ENCODE data around the gene OR4Q2. TPM values are rescaled to one million over a fixed set of nuclear protein-coding genes. Genes with fewer than 3 reads are reported as not detected.
"Not testable (repeated sequence)": the region's sequence is repeated elsewhere in the genome, so short reads cannot be mapped to it uniquely, and the experiment has no call there.

OR4Q2 gene
- polyA plus RNA-seq (2013), result not detected in 2 replicates

GRCh38 chr14:20001863-20002262, at the start of gene OR4Q2:
Gene OR4Q2 (plus strand): TSS chr14:20002163.
- no peak within 1 kb of the TSS for H3K18ac ChIP-seq (ENCODE audit: low read length)
- no peak within 1 kb of the TSS for H3K4me2 ChIP-seq (ENCODE audit: low read length)
- H3K36me3 ChIP-seq (ENCODE audit: control insufficient read depth in 1 of 2, insufficient read depth in 2 of 2, low read length in 2 of 2), result no peaks in the 10 kb centered on the region
- H2BK5ac ChIP-seq (ENCODE audit: low read depth, low read length, poor library complexity), result no peak within 1 kb of the TSS
- H4K8ac ChIP-seq (ENCODE audit: low read depth, low read length), result no peak within 1 kb of the TSS
- H3K27ac ChIP-seq (ENCODE audit: low read depth, low read length), result no peak within 1 kb of the TSS
- H3K4me3 ChIP-seq (ENCODE audit: low read depth, low read length), result no peak within 1 kb of the TSS
- H3K4ac ChIP-seq (ENCODE audit: low read depth, low read length), result no peak within 1 kb of the TSS
- H4K91ac ChIP-seq (ENCODE audit: low read depth, low read length), result no peak within 1 kb of the TSS
- no peaks in the 10 kb centered on the region for H3K79me2 ChIP-seq (ENCODE audit: control insufficient read depth, insufficient read depth, low read length, poor library complexity)
- H2AK5ac ChIP-seq (ENCODE audit: low read length), result no peak within 1 kb of the TSS
- no peak within 1 kb of the TSS for H2AFZ ChIP-seq (ENCODE audit: insufficient read depth, low read length, poor library complexity)
- H2BK120ac ChIP-seq (ENCODE audit: insufficient read depth, low read length, poor library complexity), result no peak within 1 kb of the TSS
- H3K14ac ChIP-seq (ENCODE audit: low read length), result no peak within 1 kb of the TSS
- no peak within 1 kb of the TSS for H4K12ac ChIP-seq (ENCODE audit: low read depth, low read length)
- peaks cover 7% of the 10 kb centered on the region for H3K9me3 ChIP-seq (ENCODE audit: insufficient read depth, low read depth, low read length)
- no peak within 1 kb of the TSS for H3K23ac ChIP-seq (ENCODE audit: low read length)
- no peaks in the 10 kb centered on the region for H3K27me3 ChIP-seq (ENCODE audit: insufficient read depth, low read length)
- H3K79me1 ChIP-seq (ENCODE audit: low read length), result no peaks in the 10 kb centered on the region
- no peak within 1 kb of the TSS for H2BK12ac ChIP-seq (ENCODE audit: low read length)
- H3K9ac ChIP-seq (ENCODE audit: low read length), result no peak within 1 kb of the TSS
- H3K4me1 ChIP-seq (ENCODE audit: control insufficient read depth in 1 of 2, insufficient read depth in 2 of 2, low read length in 2 of 2), result no peaks in the 10 kb centered on the region
- no peak for DNase-seq

- H3K27ac ChIP-seq (ENCODE audit: low read depth, low read length); H3K4me2 ChIP-seq (ENCODE audit: low read length); H3K4me1 ChIP-seq (ENCODE audit: control insufficient read depth in 1 of 2, insufficient read depth in 2 of 2, low read length in 2 of 2); H2BK120ac ChIP-seq (ENCODE audit: insufficient read depth, low read length, poor library complexity); H3K9me3 ChIP-seq (ENCODE audit: insufficient read depth, low read depth, low read length); H3K18ac ChIP-seq (ENCODE audit: low read length); H4K8ac ChIP-seq (ENCODE audit: low read depth, low read length); H4K91ac ChIP-seq (ENCODE audit: low read depth, low read length); H4K12ac ChIP-seq (ENCODE audit: low read depth, low read length); H3K27me3 ChIP-seq (ENCODE audit: insufficient read depth, low read length); H3K4ac ChIP-seq (ENCODE audit: low read depth, low read length); H2BK12ac ChIP-seq (ENCODE audit: low read length); H3K9ac ChIP-seq (ENCODE audit: low read length); H3K36me3 ChIP-seq (ENCODE audit: control insufficient read depth in 1 of 2, insufficient read depth in 2 of 2, low read length in 2 of 2); H2AK5ac ChIP-seq (ENCODE audit: low read length); H3K14ac ChIP-seq (ENCODE audit: low read length); H2BK5ac ChIP-seq (ENCODE audit: low read depth, low read length, poor library complexity); H3K79me1 ChIP-seq (ENCODE audit: low read length); H3K4me3 ChIP-seq (ENCODE audit: low read depth, low read length); H2AFZ ChIP-seq (ENCODE audit: insufficient read depth, low read length, poor library complexity); H3K79me2 ChIP-seq (ENCODE audit: control insufficient read depth, insufficient read depth, low read length, poor library complexity); H3K23ac ChIP-seq (ENCODE audit: low read length); DNase-seq: not testable (repeated sequence)
- no CpG with 5 or more reads among the region's 2 CpGs for WGBS (ENCODE audit: extremely low coverage, insufficient coverage, insufficient read length)
Measured at GRCh38 chr14:19969735-19970134, 32.2 kb upstream of the OR4Q2 start.

- Histone ChIP-seq H3K27ac (ENCODE audit: low read depth, low read length) (no peak overlapping the region), H3K9me3 (ENCODE audit: insufficient read depth, low read depth, low read length) (peaks cover 1% of the 10 kb centered on the region), H2AK5ac (ENCODE audit: low read length) (no peak overlapping the region), H2BK120ac (ENCODE audit: insufficient read depth, low read length, poor library complexity) (no peak overlapping the region), H2AFZ (ENCODE audit: insufficient read depth, low read length, poor library complexity) (no peak overlapping the region), H4K91ac (ENCODE audit: low read depth, low read length) (no peak overlapping the region), H3K23ac (ENCODE audit: low read length) (no peak overlapping the region), H4K12ac (ENCODE audit: low read depth, low read length) (no peak overlapping the region), H3K18ac (ENCODE audit: low read length) (no peak overlapping the region), H3K9ac (ENCODE audit: low read length) (no peak overlapping the region), H2BK12ac (ENCODE audit: low read length) (no peak overlapping the region), H3K14ac (ENCODE audit: low read length) (no peak overlapping the region), H4K8ac (ENCODE audit: low read depth, low read length) (no peak overlapping the region), H3K79me2 (ENCODE audit: control insufficient read depth, insufficient read depth, low read length, poor library complexity) (no peaks in the 10 kb centered on the region), H3K27me3 (ENCODE audit: insufficient read depth, low read length) (no peaks in the 10 kb centered on the region), H3K4me2 (ENCODE audit: low read length) (no peak overlapping the region), H3K79me1 (ENCODE audit: low read length) (no peaks in the 10 kb centered on the region), H3K4me1 (ENCODE audit: control insufficient read depth in 1 of 2, insufficient read depth in 2 of 2, low read length in 2 of 2) (no peaks in the 10 kb centered on the region), H3K4me3 (ENCODE audit: low read depth, low read length) (no peak overlapping the region), H3K36me3 (ENCODE audit: control insufficient read depth in 1 of 2, insufficient read depth in 2 of 2, low read length in 2 of 2) (no peaks in the 10 kb centered on the region), H2BK5ac (ENCODE audit: low read depth, low read length, poor library complexity) (no peak overlapping the region), H3K4ac (ENCODE audit: low read depth, low read length) (no peak overlapping the region)
- WGBS (ENCODE audit: extremely low coverage, insufficient coverage, insufficient read length), result no CpG with 5 or more reads among the region's 1 CpG
- no peak for DNase-seq
Measured at GRCh38 chr14:19974844-19975243, 27.1 kb upstream of the OR4Q2 start.

GRCh38 chr14:19975291-19975690, 26.7 kb upstream of the OR4Q2 start, which contains the start of gene OR4K15:
Gene OR4K15 (plus strand): TSS chr14:19975591. CDS start chr14:19975591, 0 bp downstream.
- Histone ChIP-seq H2BK12ac (ENCODE audit: low read length) (no peak within 1 kb of the TSS), H3K9ac (ENCODE audit: low read length) (no peak within 1 kb of the TSS), H3K27me3 (ENCODE audit: insufficient read depth, low read length) (no peaks in the 10 kb centered on the region), H3K4me1 (ENCODE audit: control insufficient read depth in 1 of 2, insufficient read depth in 2 of 2, low read length in 2 of 2) (no peaks in the 10 kb centered on the region), H4K91ac (ENCODE audit: low read depth, low read length) (no peak within 1 kb of the TSS), H3K4ac (ENCODE audit: low read depth, low read length) (no peak within 1 kb of the TSS), H4K8ac (ENCODE audit: low read depth, low read length) (no peak within 1 kb of the TSS), H2BK5ac (ENCODE audit: low read depth, low read length, poor library complexity) (no peak within 1 kb of the TSS), H3K36me3 (ENCODE audit: control insufficient read depth in 1 of 2, insufficient read depth in 2 of 2, low read length in 2 of 2) (no peaks in the 10 kb centered on the region), H2BK120ac (ENCODE audit: insufficient read depth, low read length, poor library complexity) (no peak within 1 kb of the TSS), H3K79me1 (ENCODE audit: low read length) (no peaks in the 10 kb centered on the region), H3K79me2 (ENCODE audit: control insufficient read depth, insufficient read depth, low read length, poor library complexity) (no peaks in the 10 kb centered on the region), H3K9me3 (ENCODE audit: insufficient read depth, low read depth, low read length) (peaks cover 2% of the 10 kb centered on the region), H2AK5ac (ENCODE audit: low read length) (no peak within 1 kb of the TSS), H3K23ac (ENCODE audit: low read length) (no peak within 1 kb of the TSS), H2AFZ (ENCODE audit: insufficient read depth, low read length, poor library complexity) (no peak within 1 kb of the TSS), H3K4me2 (ENCODE audit: low read length) (no peak within 1 kb of the TSS), H3K4me3 (ENCODE audit: low read depth, low read length) (no peak within 1 kb of the TSS), H3K18ac (ENCODE audit: low read length) (no peak within 1 kb of the TSS), H3K14ac (ENCODE audit: low read length) (no peak within 1 kb of the TSS), H4K12ac (ENCODE audit: low read depth, low read length) (no peak within 1 kb of the TSS), H3K27ac (ENCODE audit: low read depth, low read length) (no peak within 1 kb of the TSS)
- WGBS (ENCODE audit: extremely low coverage, insufficient coverage, insufficient read length), result no CpG with 5 or more reads among the region's 3 CpGs
- no peak for DNase-seq
